Bronchial epithelial cell (primary cell): ENCODE measurements around the gene SCAP. TPM values are rescaled to one million over a fixed set of nuclear protein-coding genes. Genes with fewer than 3 reads are reported as not detected.

Experiments
- DNase-seq: peaks from one replicate; pipeline ENCODE4 v3.0.0-alpha.2; 2010; ENCODE audit warnings: low read depth
- FAIRE-seq: peaks from 2 replicates; lab custom pipeline; 2011; peaks lifted over from hg19 to GRCh38; lab: Jason Lieb, UNC
- H3K27me3 ChIP-seq: 2 replicates; pipeline ENCODE4 v1.5.1; 2011; ENCODE audit warnings: low read length; ENCODE audit not compliant: control insufficient read depth, insufficient read depth
- H3K36me3 ChIP-seq: 2 replicates; pipeline ENCODE4 v1.5.1; 2011; ENCODE audit warnings: low read length; ENCODE audit not compliant: control insufficient read depth, insufficient read depth
- H3K4me3 ChIP-seq: 2 replicates; pipeline ENCODE4 v1.5.1; 2011; ENCODE audit warnings: mild to moderate bottlenecking, low read depth, low read length, control low read depth
- total RNA-seq: library from RNA; depleted of rRNA; stranded (reverse); fragments of >200 nt; gene quantifications from 2 replicates; pipeline ENCODE4 v1.2.1, GENCODE V29; 2014
- TF ChIP-seq, protein P1 (sequence below): IDR thresholded peaks from 2 replicates; pipeline ENCODE4 v1.5.1; 2011; ENCODE audit warnings: mild to moderate bottlenecking, moderate library complexity, low read length, control low read depth, inconsistent platforms; ENCODE audit not compliant: insufficient read depth, severe bottlenecking

Gene SCAP
- total RNA-seq, 1 donor from 2014 or later: 55.0 TPM

DNA sequence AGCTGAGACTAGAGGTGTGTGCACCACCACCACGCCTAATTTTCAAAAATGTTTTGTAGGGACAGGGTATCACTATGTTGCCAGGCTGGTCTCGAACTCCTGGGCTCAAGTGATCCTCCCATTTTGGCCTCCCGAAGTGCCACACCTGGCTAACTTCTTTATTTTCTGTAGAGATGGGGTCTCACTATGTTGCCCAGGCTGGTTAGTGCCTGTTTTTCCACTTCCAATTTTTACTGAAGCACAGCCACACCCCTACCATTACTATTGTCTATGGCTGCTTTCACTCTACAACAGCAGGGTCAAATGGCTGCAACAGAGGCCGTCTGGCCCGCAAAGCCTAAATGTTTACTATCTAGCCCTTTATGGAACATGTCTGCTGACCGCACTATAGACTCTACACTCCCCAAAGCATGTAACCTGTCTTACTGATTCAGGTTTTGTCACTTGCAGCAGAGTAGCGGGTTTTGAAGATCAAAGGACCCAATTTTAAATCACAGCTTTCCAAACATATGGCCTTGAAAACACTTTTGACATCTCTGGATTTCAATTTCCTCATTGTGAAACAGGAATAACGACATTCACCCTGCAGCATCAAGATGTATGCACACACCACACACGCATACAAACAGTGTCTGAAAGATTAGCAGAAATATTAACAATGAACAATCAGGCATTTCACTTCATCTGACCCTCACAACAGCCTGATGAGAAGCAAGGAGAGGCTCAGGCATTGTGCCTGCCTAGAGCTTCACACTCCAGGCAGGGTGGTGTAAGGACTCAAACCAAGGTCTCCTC, 46.1 kb downstream of the SCAP start:
- H3K27me3 ChIP-seq: no peaks in the 10 kb centered on the region
- peaks cover 23% of the 10 kb centered on the region for H3K36me3 ChIP-seq
- no peak overlapping the region for H3K4me3 ChIP-seq
- TF ChIP-seq, protein P1, sequence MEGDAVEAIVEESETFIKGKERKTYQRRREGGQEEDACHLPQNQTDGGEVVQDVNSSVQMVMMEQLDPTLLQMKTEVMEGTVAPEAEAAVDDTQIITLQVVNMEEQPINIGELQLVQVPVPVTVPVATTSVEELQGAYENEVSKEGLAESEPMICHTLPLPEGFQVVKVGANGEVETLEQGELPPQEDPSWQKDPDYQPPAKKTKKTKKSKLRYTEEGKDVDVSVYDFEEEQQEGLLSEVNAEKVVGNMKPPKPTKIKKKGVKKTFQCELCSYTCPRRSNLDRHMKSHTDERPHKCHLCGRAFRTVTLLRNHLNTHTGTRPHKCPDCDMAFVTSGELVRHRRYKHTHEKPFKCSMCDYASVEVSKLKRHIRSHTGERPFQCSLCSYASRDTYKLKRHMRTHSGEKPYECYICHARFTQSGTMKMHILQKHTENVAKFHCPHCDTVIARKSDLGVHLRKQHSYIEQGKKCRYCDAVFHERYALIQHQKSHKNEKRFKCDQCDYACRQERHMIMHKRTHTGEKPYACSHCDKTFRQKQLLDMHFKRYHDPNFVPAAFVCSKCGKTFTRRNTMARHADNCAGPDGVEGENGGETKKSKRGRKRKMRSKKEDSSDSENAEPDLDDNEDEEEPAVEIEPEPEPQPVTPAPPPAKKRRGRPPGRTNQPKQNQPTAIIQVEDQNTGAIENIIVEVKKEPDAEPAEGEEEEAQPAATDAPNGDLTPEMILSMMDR: no peak
- peak; percentile 88 for FAIRE-seq
- DNase-seq: no peak

DNA sequence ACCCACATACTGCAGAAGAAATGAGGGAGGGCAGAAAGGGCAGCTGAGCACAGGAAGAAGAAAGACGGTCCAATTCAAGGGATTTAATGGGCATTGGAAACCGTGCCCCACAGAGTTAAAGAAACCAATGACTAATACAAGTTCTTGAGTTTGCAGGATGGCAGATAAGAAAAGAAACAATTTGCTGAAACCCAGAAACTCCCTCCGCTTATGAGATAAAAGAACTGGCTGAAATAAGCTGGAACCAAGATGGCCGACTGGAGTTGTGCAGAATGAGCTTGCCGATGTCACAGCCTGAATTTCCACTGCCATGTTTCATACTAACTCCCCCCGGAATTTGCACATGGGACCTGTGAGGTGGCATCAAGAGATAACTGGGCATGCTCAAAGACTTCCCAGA, 47.1 kb downstream of the SCAP start:
- Histone ChIP-seq H3K4me3 (no peak overlapping the region), H3K36me3 (peaks cover 20% of the 10 kb centered on the region), H3K27me3 (no peaks in the 10 kb centered on the region)
- DNase-seq (no peak), FAIRE-seq (no peak)
- TF ChIP-seq, protein P1: no peak

DNA sequence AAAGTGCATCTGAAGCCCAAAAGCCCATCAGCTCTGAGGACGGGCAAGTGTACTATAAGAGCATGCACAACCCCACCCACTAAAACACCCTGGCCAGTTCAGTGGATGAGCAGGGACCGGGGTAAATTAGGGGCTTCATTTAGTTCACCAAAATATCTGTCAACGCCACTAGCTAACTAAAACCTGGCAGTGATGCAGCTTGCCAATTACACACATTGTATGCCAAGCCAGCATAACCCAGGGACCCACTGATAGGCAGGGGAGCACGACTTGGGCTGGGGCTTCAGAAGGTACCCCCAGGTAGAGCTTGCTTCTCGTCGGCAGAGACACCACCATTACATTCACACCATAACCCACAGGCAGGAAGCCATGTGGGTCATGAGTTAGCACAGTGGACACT, 47.9 kb downstream of the SCAP start:
- TF ChIP-seq, protein P1: no peak
- peak; percentile 50 for FAIRE-seq
- Histone ChIP-seq H3K36me3 (peaks cover 19% of the 10 kb centered on the region), H3K4me3 (no peak overlapping the region), H3K27me3 (no peaks in the 10 kb centered on the region)
- no peak for DNase-seq

DNA sequence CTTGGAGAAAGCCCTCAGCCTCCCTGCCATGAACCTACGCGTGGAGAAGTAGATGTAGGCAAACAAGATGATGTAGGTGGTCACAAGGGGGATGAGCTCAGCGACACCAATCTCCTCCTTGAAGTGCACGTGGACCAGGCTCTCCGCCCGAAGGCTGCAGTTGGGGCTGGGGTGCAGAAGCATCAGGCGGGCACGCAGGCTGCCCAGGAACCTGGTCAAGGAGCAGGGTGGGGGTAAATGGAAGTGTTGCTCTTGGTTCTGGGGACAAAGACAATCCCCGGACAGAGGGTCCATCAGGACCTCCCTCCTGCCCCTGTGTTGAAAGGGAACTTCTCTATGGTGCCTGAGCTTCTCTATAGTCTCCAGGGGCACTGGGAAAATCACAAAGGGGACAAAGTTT, 49.8 kb downstream of the SCAP start:
- DNase-seq (no peak), FAIRE-seq (no peak)
- Histone ChIP-seq H3K36me3 (peaks cover 22% of the 10 kb centered on the region), H3K27me3 (no peaks in the 10 kb centered on the region), H3K4me3 (no peak overlapping the region)
- TF ChIP-seq, protein P1: no peak

DNA sequence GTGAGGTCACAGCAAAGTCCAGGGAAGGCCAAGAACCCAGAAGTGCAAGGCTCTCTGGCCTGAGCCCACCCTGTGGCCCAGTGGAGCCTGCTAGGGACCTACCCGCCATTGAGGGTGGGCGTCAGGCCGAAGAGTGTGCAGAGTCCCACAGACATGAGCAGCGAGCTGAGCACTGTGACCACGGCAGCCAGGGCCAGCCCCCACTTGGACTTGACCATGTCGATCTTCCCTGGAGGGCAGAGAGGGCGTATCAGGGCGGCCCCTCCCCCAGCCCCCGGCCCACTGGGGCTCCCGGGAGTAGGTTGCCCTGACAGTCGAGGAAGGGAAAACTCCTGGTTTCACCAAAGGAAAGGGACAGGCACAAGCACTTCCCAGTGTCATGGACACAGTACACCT, 50.4 kb downstream of the SCAP start:
- peaks cover 23% of the 10 kb centered on the region for H3K36me3 ChIP-seq
- no peaks in the 10 kb centered on the region for H3K27me3 ChIP-seq
- no peak overlapping the region for H3K4me3 ChIP-seq
- TF ChIP-seq, protein P1: no peak
- DNase-seq: no peak
- no peak for FAIRE-seq
